GM23248 (cell line): ENCODE results near the gene GNAS-AS1. TPM values are rescaled to one million over a fixed set of nuclear protein-coding genes. Genes with fewer than 3 reads are reported as not detected.

Source experiments
- DNase-seq: peaks from one replicate; pipeline ENCODE4 v3.0.0-alpha.2; 2015
- H2AFZ ChIP-seq: fragments of 200-600 bp; sonication (generic); 2 replicates; pipeline ENCODE4 v1.6.1; 2016; ENCODE audit warnings: antibody characterized with exemption
- H3F3A ChIP-seq: fragments of 200-600 bp; sonication (generic); 2 replicates; pipeline ENCODE4 v1.6.1; 2016; ENCODE audit warnings: mild to moderate bottlenecking, antibody characterized with exemption, mixed run types; ENCODE audit not compliant: insufficient read depth
- H3K27ac ChIP-seq: fragments of 200-600 bp; sonication (generic); 2 replicates; pipeline ENCODE4 v1.5.1; 2016; ENCODE audit warnings: mild to moderate bottlenecking
- H3K27me3 ChIP-seq: fragments of 200-600 bp; sonication (generic); replicated peaks from 2 replicates; pipeline ENCODE4 v1.6.1; 2016; ENCODE audit warnings: mild to moderate bottlenecking; ENCODE audit not compliant: insufficient read depth
- H3K36me3 ChIP-seq: fragments of 200-600 bp; sonication (generic); 2 replicates; pipeline ENCODE4 v1.6.1; 2016; ENCODE audit warnings: low read depth, mild to moderate bottlenecking
- H3K4me1 ChIP-seq: fragments of 200-600 bp; sonication (generic); 2 replicates; pipeline ENCODE4 v1.6.1; 2016; ENCODE audit warnings: mild to moderate bottlenecking; ENCODE audit not compliant: insufficient read depth
- H3K4me2 ChIP-seq: fragments of 200-600 bp; sonication (generic); one replicate; pipeline ENCODE4 v1.6.1; 2016; ENCODE audit warnings: mild to moderate bottlenecking; ENCODE audit not compliant: unreplicated experiment
- H3K4me3 ChIP-seq: fragments of 200-600 bp; sonication (generic); 2 replicates; pipeline ENCODE4 v1.5.1; 2016; ENCODE audit warnings: mild to moderate bottlenecking
- H3K79me2 ChIP-seq: fragments of 200-600 bp; sonication (generic); 2 replicates; pipeline ENCODE4 v1.6.1; 2016; ENCODE audit warnings: mild to moderate bottlenecking; ENCODE audit not compliant: insufficient read depth
- H3K9ac ChIP-seq: fragments of 200-600 bp; sonication (generic); 2 replicates; pipeline ENCODE4 v1.6.1; 2016; ENCODE audit warnings: mild to moderate bottlenecking
- H3K9me2 ChIP-seq: fragments of 200-600 bp; sonication (generic); 2 replicates; pipeline ENCODE4 v1.6.1; 2016; ENCODE audit warnings: mixed run types, mild to moderate bottlenecking, moderate library complexity; ENCODE audit not compliant: insufficient read depth
- H3K9me3 ChIP-seq: fragments of 200-600 bp; sonication (generic); one replicate; pipeline ENCODE4 v1.6.1; 2017; ENCODE audit warnings: low read depth
- H4K20me1 ChIP-seq: fragments of 200-600 bp; sonication (generic); 2 replicates; pipeline ENCODE4 v1.6.0; 2016; ENCODE audit not compliant: insufficient read depth
- EZH2 ChIP-seq: fragments of 200-600 bp; sonication (generic); IDR thresholded peaks from 2 replicates; pipeline ENCODE4 v1.6.1; 2018; ENCODE audit warnings: antibody characterized with exemption, mild to moderate bottlenecking; ENCODE audit not compliant: insufficient read depth, poor library complexity, severe bottlenecking
- EZH2phosphoT487 ChIP-seq: fragments of 200-600 bp; sonication (generic); IDR thresholded peaks from 2 replicates; pipeline ENCODE4 v1.6.1; 2018; ENCODE audit warnings: antibody characterized with exemption, moderate library complexity, mild to moderate bottlenecking, low read depth; ENCODE audit not compliant: insufficient read depth
- WGBS, 2 experiments: methylation state at CpG; one replicate each; pipeline ENCODE4 v1.1.6; 2015 to 2017; ENCODE audit warnings: low lambda C conversion rate in 2 of 2, low coverage in 1 of 2; ENCODE audit errors: missing lambda C conversion rate in 2 of 2; 5-methylcytosine and 5-hydroxymethylcytosine counted together
- in situ Hi-C: fragments of 300-500 bp; cut with MboI; formaldehyde crosslinking; loops from 2 replicates; pipeline ENCODE4 v1.15.0; 2020
- polyA plus RNA-seq: library from polyadenylated mRNA; unstranded; fragments of >200 nt; fragmentation: Nextera tagmentation; extraction: Ambion mirVana; gene quantifications from 2 replicates; pipeline ENCODE4 v1.2.1, GENCODE V29; 2016
- total RNA-seq: library from RNA; depleted of rRNA; stranded (reverse); fragments of >200 nt; shearing (Covaris generic); gene quantifications from 2 replicates; pipeline ENCODE4 v1.2.3, GENCODE V29; 2014

GNAS-AS1 gene
- total and polyA plus RNA-seq, 2 experiments from 2014 or later: 0.97 to 1.0 TPM

GRCh38 chr20:58897488-58897887 lies 46.8 kb upstream of the GNAS-AS1 start:
- DNase-seq: no peak
- no peak overlapping the region for H2AFZ ChIP-seq
- H3K4me3 ChIP-seq: no peak overlapping the region
- peaks cover 55% of the 10 kb centered on the region for H3K4me1 ChIP-seq
- peak overlapping the region; percentile 20 for H3K4me2 ChIP-seq
- H3K79me2 ChIP-seq: peaks cover 100% of the 10 kb centered on the region
- peaks cover 38% of the 10 kb centered on the region for H3F3A ChIP-seq
- 0 out of 2 replicates have a peak overlapping the region, but pooled peaks have one; percentile 3 for H3K27ac ChIP-seq
- H3K36me3 ChIP-seq: peaks cover 15% of the 10 kb centered on the region
- H3K9ac ChIP-seq: peak overlapping the region; percentile 6; the same call in 1 of the 2 replicates
- TF ChIP-seq EZH2phosphoT487 (no peak), EZH2 (no peak)
- H3K27me3 ChIP-seq: no peaks in the 10 kb centered on the region
- H3K9me2 ChIP-seq: no peaks in the 10 kb centered on the region
- no peaks in the 10 kb centered on the region for H3K9me3 ChIP-seq
- WGBS, 2 experiments: 69 to 70% methylated on average over 4 of the region's 4 CpGs
- H4K20me1 ChIP-seq: peaks cover 23% of the 10 kb centered on the region; the same call in 1 of the 2 replicates
- in situ Hi-C loops: no loop called here

GRCh38 chr20:58896820-58897219 lies 46.1 kb upstream of the GNAS-AS1 start:
- TF ChIP-seq EZH2 (no peak), EZH2phosphoT487 (no peak)
- peaks cover 55% of the 10 kb centered on the region for H3K4me1 ChIP-seq
- no peak overlapping the region for H2AFZ ChIP-seq
- no peak overlapping the region for H3K4me3 ChIP-seq
- peaks cover 98% of the 10 kb centered on the region for H3K79me2 ChIP-seq
- peaks cover 23% of the 10 kb centered on the region; the same call in 1 of the 2 replicates for H4K20me1 ChIP-seq
- H3K4me2 ChIP-seq: peak overlapping the region; percentile 93
- 0 out of 2 replicates have a peak overlapping the region, but pooled peaks have one; percentile 98 for H3K9ac ChIP-seq
- in situ Hi-C loops: no loop called here
- peaks cover 15% of the 10 kb centered on the region for H3K36me3 ChIP-seq
- H3F3A ChIP-seq: peaks cover 35% of the 10 kb centered on the region
- no peaks in the 10 kb centered on the region for H3K9me3 ChIP-seq
- DNase-seq: peak; percentile 36
- H3K27ac ChIP-seq: peak overlapping the region; percentile 96; the same call in 1 of the 2 replicates
- no peaks in the 10 kb centered on the region for H3K9me2 ChIP-seq
- H3K27me3 ChIP-seq: no peaks in the 10 kb centered on the region
- WGBS, 2 experiments: 61 to 66% methylated on average over 3 of the region's 3 CpGs

- no peaks in the 10 kb centered on the region for H3K27me3 ChIP-seq
- peak; percentile 48 for DNase-seq
- H3K4me1 ChIP-seq: peaks cover 55% of the 10 kb centered on the region
- peak overlapping the region; percentile 76 for H3K4me3 ChIP-seq
- in situ Hi-C loops: no loop called here
- H2AFZ ChIP-seq: 0 out of 2 replicates have a peak overlapping the region, but pooled peaks have one; percentile 4
- peaks cover 19% of the 10 kb centered on the region; the same call in 1 of the 2 replicates for H4K20me1 ChIP-seq
- 16 to 24% methylated on average over 13 of the region's 13 CpGs for WGBS, 2 experiments
- no peak for TF ChIP-seq EZH2
- no peak for TF ChIP-seq EZH2phosphoT487
- peaks cover 12% of the 10 kb centered on the region for H3K36me3 ChIP-seq
- peaks cover 86% of the 10 kb centered on the region for H3K79me2 ChIP-seq
- no peaks in the 10 kb centered on the region for H3K9me3 ChIP-seq
- H3K27ac ChIP-seq: peak overlapping the region; percentile 96
- H3K9ac ChIP-seq: peak overlapping the region; percentile 98
- H3F3A ChIP-seq: peaks cover 28% of the 10 kb centered on the region
- H3K9me2 ChIP-seq: no peaks in the 10 kb centered on the region
- peak overlapping the region; percentile 93 for H3K4me2 ChIP-seq
Observed at GRCh38 chr20:58895448-58896180, 44.9 kb upstream of the GNAS-AS1 start.

- Histone ChIP-seq H3K9ac (peak overlapping the region; percentile 98), H3K27ac (peak overlapping the region; percentile 96), H3F3A (peaks cover 21% of the 10 kb centered on the region), H3K4me3 (peak overlapping the region; percentile 76), H4K20me1 (peaks cover 13% of the 10 kb centered on the region; the same call in 1 of the 2 replicates), H3K4me2 (peak overlapping the region; percentile 93), H3K9me3 (no peaks in the 10 kb centered on the region), H3K36me3 (peaks cover 8% of the 10 kb centered on the region), H3K79me2 (peaks cover 78% of the 10 kb centered on the region), H3K27me3 (no peaks in the 10 kb centered on the region), H2AFZ (no peak overlapping the region), H3K9me2 (no peaks in the 10 kb centered on the region), H3K4me1 (peaks cover 55% of the 10 kb centered on the region)
- DNase-seq: peak; percentile 45
- TF ChIP-seq EZH2 (no peak), EZH2phosphoT487 (no peak)
- in situ Hi-C loops: no loop called here
- 15% methylated on average over 5 of the region's 5 CpGs for WGBS, 2 experiments
Observed at GRCh38 chr20:58894652-58895447, 44.1 kb upstream of the GNAS-AS1 start.
